Mucosa of descending colon (tissue), 3 donors: ENCODE data around the gene BRME1. TPM values are rescaled to one million over a fixed set of nuclear protein-coding genes. Genes with fewer than 3 reads are reported as not detected.

ENCODE experiments used
- ATAC-seq: fragments of 200-7000 bp; cut with Tn5 transposase; one replicate; pipeline ENCODE4 v1.9.1; 2020; ENCODE audit warnings: mild to moderate bottlenecking, moderate library complexity
- DNase-seq, 3 donors: peaks; one replicate each; pipeline ENCODE4 v3.0.0-alpha.2; 2020
- H3K36me3 ChIP-seq: fragments of 200-600 bp; one replicate; pipeline ENCODE4 v1.8.0; 2021; ENCODE audit warnings: low read depth, mild to moderate bottlenecking
- H3K4me1 ChIP-seq: fragments of 200-600 bp; one replicate; pipeline ENCODE4 v1.8.0; 2021; ENCODE audit warnings: low read depth, mild to moderate bottlenecking
- H3K4me3 ChIP-seq: fragments of 200-600 bp; one replicate; pipeline ENCODE4 v1.8.0; 2021; ENCODE audit warnings: mild to moderate bottlenecking
- H3K9me3 ChIP-seq: fragments of 200-600 bp; one replicate; pipeline ENCODE4 v1.8.0; 2021; ENCODE audit warnings: mild to moderate bottlenecking
- CTCF ChIP-seq: fragments of 200-600 bp; IDR thresholded peaks from one replicate; pipeline ENCODE4 v1.8.0; 2022; ENCODE audit warnings: antibody characterized with exemption, mild to moderate bottlenecking
- intact Hi-C, 2 donors: fragments of 100-400 bp; cut with DNase I in 1 of 2; cut with micrococcal nuclease in 1 of 2; formaldehyde crosslinking; loops; one replicate each; pipeline versions ENCODE4 v1.11.0 to v1.11.1; 2022; cut with DNase I, micrococcal nuclease
- total RNA-seq, 3 donors: library from RNA; stranded (reverse); fragmentation: NEBNext Ultra II Directional in 2 of 3; extraction: Animal tissue kit (Norgen Biotek cat#: 25700) in 2 of 3; gene quantifications; one replicate each; pipeline versions ENCODE4 v1.2.1 to v1.2.4, GENCODE V29; 2021 to 2023
- donor health status: DM: no; HTN: no; CAD: no; lungs with moderate emphysema.
- donor health status: DM: no; HTN: no; CAD: no.
- donor health status: DM: no; HTN: yes; CAD: no.

BRME1 gene
- total RNA-seq, 3 donors from 2014 or later, result 5.5 to 12.9 (median 10.8) TPM

- ATAC-seq, result peak; percentile 23
- Histone ChIP-seq H3K36me3 (peaks cover 15% of the 10 kb centered on the region), H3K4me1 (no peaks in the 10 kb centered on the region), H3K4me3 (no peak overlapping the region), H3K9me3 (no peaks in the 10 kb centered on the region)
- DNase-seq, result no peak
- TF ChIP-seq CTCF, result no peak
- intact Hi-C loops, result no loop called here
These were observed 13.0 kb upstream of the BRME1 start for GRCh38 chr19:13918726-13919411.

GRCh38 chr19:13917888-13918406 lies 12.0 kb upstream of the BRME1 start:
- no peaks in the 10 kb centered on the region for H3K4me1 ChIP-seq
- H3K9me3 ChIP-seq, result no peaks in the 10 kb centered on the region
- intact Hi-C loops, result no loop called here
- TF ChIP-seq CTCF, result no peak
- H3K4me3 ChIP-seq, result no peak overlapping the region
- DNase-seq (no peak), ATAC-seq (no peak)
- H3K36me3 ChIP-seq, result peaks cover 21% of the 10 kb centered on the region

GRCh38 chr19:13914777-13915176 lies 8.9 kb upstream of the BRME1 start:
- DNase-seq (no peak), ATAC-seq (no peak)
- Histone ChIP-seq H3K4me1 (no peaks in the 10 kb centered on the region), H3K4me3 (no peak overlapping the region), H3K9me3 (no peaks in the 10 kb centered on the region), H3K36me3 (peaks cover 18% of the 10 kb centered on the region)
- TF ChIP-seq CTCF, result no peak
- intact Hi-C loops, result no loop called here

- DNase-seq (no peak), ATAC-seq (no peak)
- intact Hi-C loops, result no loop called here
- Histone ChIP-seq H3K4me1 (peaks cover 11% of the 10 kb centered on the region), H3K9me3 (no peaks in the 10 kb centered on the region), H3K36me3 (peaks cover 18% of the 10 kb centered on the region), H3K4me3 (no peak overlapping the region)
- TF ChIP-seq CTCF, result no peak
These were observed 7.4 kb upstream of the BRME1 start for GRCh38 chr19:13913352-13913751.

- peak; percentile 71 to 79 (median 78) for DNase-seq
- ATAC-seq, result peak; percentile 65
- intact Hi-C loops, result no loop called here
- no peak for TF ChIP-seq CTCF
- H3K9me3 ChIP-seq, result no peaks in the 10 kb centered on the region
- H3K4me3 ChIP-seq, result no peak overlapping the region
- peaks cover 9% of the 10 kb centered on the region for H3K36me3 ChIP-seq
- H3K4me1 ChIP-seq, result peaks cover 34% of the 10 kb centered on the region
These were observed 3.5 kb upstream of the BRME1 start for GRCh38 chr19:13909430-13909829.
